Activated CD4-positive, alpha-beta memory T cell treated with anti-CD3 and anti-CD28 coated beads, Interleukin-2, amount 10 ng/mL, durations not matched to agents 7 days and 5 days (primary cell): ENCODE results near the gene XPNPEP1. TPM values are rescaled to one million over a fixed set of nuclear protein-coding genes. Genes with fewer than 3 reads are reported as not detected.

Experiments used
- CTCF ChIA-PET: fragments of 350-600 bp; sonication (Branson Sonifier 250); formaldehyde crosslinking; loops from one replicate; lab custom pipeline; 2021; ENCODE audit warnings: antibody characterized with exemption, inconsistent platforms; lab: Charles Lee
- POLR2A ChIA-PET: fragments of 350-600 bp; sonication (Branson Sonifier 250); formaldehyde crosslinking; loops from one replicate; lab custom pipeline; 2021; ENCODE audit warnings: antibody characterized with exemption; lab: Charles Lee
- DNase-seq: peaks from one replicate; pipeline ENCODE4 v3.0.0-alpha.2; 2020
- H3K27ac Mint-ChIP-seq: one replicate; pipeline ENCODE4 v1.8.0; 2021; ENCODE audit warnings: mild to moderate bottlenecking, mixed read lengths
- H3K27me3 Mint-ChIP-seq: one replicate; pipeline ENCODE4 v1.8.0; 2021; ENCODE audit warnings: mixed read lengths
- H3K36me3 Mint-ChIP-seq: one replicate; pipeline ENCODE4 v1.8.0; 2021; ENCODE audit warnings: low read depth, mixed read lengths
- H3K4me1 Mint-ChIP-seq: one replicate; pipeline ENCODE4 v1.8.0; 2021; ENCODE audit warnings: mixed read lengths
- H3K4me3 Mint-ChIP-seq: one replicate; pipeline ENCODE4 v1.8.0; 2021; ENCODE audit warnings: mild to moderate bottlenecking, mixed read lengths
- H3K9me3 Mint-ChIP-seq: one replicate; pipeline ENCODE4 v1.8.0; 2021; ENCODE audit warnings: mixed read lengths
- total RNA-seq, 2 experiments: library from RNA; stranded (reverse); gene quantifications; one replicate each; pipeline ENCODE4 v1.2.3, GENCODE V29; 2021

XPNPEP1 gene
- total RNA-seq, 2 experiments from 2014 or later = 78.7 to 90.3 TPM

DNA sequence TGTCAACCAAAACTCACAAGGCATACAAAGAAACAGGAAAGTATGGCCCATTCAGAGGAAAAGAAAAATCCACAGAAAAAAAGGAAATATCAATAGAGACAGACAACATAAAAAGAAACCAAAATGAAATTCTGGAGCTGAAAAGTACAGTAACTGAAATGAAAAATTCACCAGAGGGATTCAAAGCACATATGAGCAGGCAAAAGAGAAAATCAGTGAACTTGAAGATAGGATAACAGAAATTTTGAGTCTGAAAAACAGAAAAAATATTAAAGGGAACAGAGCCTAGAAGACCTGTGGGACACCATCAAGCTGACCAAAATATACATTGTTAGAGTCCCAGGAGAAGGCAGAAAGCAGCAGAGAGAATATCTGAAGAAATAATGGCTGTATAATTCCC is 60.6 kb downstream of the XPNPEP1 start:
- no peak for DNase-seq
- H3K4me1 Mint-ChIP-seq = peaks cover 11% of the 10 kb centered on the region
- POLR2A ChIA-PET = no interaction called here
- peaks cover 2% of the 10 kb centered on the region for H3K9me3 Mint-ChIP-seq
- no peaks in the 10 kb centered on the region for H3K27me3 Mint-ChIP-seq
- H3K27ac Mint-ChIP-seq = no peak overlapping the region
- no peak overlapping the region for H3K4me3 Mint-ChIP-seq
- CTCF ChIA-PET = interaction anchor here (0.9 kb wide), 1 partner anchor 11 kb away, joined by 4 read pairs; no protein-coding TSS in a partner anchor
- H3K36me3 Mint-ChIP-seq = peaks cover 62% of the 10 kb centered on the region

DNA sequence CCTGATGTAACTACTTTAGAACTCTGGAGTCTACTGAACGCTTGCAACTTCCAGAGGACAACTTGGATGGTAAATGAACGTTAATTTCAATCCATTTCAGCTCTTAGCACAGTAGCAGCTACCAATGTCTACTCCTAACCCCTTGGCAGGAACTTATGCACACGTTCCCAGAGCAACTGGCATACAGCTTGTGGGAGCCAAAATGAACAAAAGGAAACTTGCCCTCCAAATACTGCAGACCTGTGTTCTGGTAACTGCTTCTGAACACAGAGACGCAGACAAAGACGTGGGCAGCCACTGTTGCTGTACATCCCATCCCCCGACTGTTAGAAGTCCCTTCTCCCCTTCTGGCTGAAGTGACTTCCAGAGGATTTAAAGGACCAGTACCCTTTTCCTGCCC is 61.3 kb downstream of the XPNPEP1 start:
- Mint-ChIP-seq H3K4me3 (no peak overlapping the region), H3K27me3 (no peaks in the 10 kb centered on the region), H3K27ac (no peak overlapping the region), H3K36me3 (peaks cover 55% of the 10 kb centered on the region), H3K4me1 (peaks cover 11% of the 10 kb centered on the region), H3K9me3 (peaks cover 2% of the 10 kb centered on the region)
- no peak for DNase-seq
- CTCF ChIA-PET = interaction anchor here (0.9 kb wide), 1 partner anchor 10 kb away, joined by 4 read pairs; no protein-coding TSS in a partner anchor
- POLR2A ChIA-PET = no interaction called here

DNA sequence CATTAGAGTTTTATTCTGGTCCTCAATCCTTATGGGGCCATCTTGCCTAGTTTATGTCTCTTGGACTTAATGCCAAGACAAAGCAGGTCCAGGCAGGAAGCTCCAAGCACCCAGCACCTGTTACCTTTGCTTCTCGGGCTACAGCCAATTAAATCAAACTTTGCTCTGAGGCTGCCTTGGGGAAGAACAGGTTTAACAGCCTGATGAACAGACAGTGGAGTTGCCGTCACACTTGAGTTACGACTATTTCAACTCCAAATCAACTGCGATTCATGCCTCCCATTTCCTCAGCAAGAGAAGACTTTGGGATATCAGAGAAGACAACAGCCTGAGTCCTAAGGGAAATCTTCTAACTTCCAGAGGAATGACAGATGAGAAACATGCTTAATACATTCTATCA is 62.2 kb downstream of the XPNPEP1 start:
- Mint-ChIP-seq H3K9me3 (peaks cover 2% of the 10 kb centered on the region), H3K36me3 (peaks cover 47% of the 10 kb centered on the region), H3K4me3 (no peak overlapping the region), H3K4me1 (peaks cover 11% of the 10 kb centered on the region), H3K27me3 (no peaks in the 10 kb centered on the region), H3K27ac (no peak overlapping the region)
- ChIA-PET POLR2A (no interaction called here), CTCF (no interaction called here)
- DNase-seq = no peak

DNA sequence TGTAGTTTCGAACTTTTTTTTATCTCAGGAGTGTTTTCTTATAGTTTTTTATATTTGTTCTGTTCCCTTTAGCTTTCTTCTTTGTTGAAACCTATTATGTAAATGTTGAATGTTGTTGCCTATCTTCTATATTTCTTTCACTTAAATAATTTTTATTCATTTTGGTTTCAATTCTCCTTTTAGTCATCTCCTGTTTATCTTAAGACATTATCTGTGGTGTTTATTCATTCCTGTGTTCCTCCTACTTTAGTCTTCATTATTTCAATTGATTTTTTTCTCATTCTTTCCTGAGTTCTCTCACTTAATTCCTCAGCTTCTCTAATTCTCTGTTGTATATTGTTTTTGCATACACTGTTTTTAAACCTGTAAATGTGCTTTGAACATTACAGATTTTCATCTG is 64.1 kb downstream of the XPNPEP1 start:
- Mint-ChIP-seq H3K36me3 (peaks cover 30% of the 10 kb centered on the region), H3K4me1 (peaks cover 11% of the 10 kb centered on the region), H3K9me3 (peaks cover 2% of the 10 kb centered on the region), H3K4me3 (no peak overlapping the region), H3K27ac (no peak overlapping the region), H3K27me3 (no peaks in the 10 kb centered on the region)
- DNase-seq = no peak
- POLR2A ChIA-PET = no interaction called here
- CTCF ChIA-PET = no interaction called here

DNA sequence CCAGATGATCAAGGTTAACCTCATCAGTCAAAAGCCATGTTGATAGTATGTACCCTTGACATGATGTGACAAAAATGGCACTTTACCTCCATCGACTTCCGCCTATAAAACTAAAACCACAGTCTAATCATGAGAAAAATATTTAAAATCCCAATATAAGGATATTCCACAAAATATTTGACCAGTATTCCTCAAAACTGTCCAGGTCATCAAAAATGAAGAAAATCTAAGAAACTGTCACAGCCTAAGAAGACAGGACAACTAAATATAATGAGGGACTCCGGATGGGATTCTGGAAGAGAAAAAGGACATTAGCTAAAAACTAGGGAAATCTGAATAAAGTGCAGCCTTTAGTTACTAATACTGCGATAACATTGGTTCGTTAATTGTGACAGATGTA is 67.6 kb downstream of the XPNPEP1 start:
- Mint-ChIP-seq H3K27ac (no peak overlapping the region), H3K4me3 (no peak overlapping the region), H3K27me3 (no peaks in the 10 kb centered on the region), H3K4me1 (peaks cover 21% of the 10 kb centered on the region), H3K36me3 (peaks cover 12% of the 10 kb centered on the region), H3K9me3 (no peaks in the 10 kb centered on the region)
- DNase-seq = no peak
- CTCF ChIA-PET = no interaction called here
- POLR2A ChIA-PET = no interaction called here

DNA sequence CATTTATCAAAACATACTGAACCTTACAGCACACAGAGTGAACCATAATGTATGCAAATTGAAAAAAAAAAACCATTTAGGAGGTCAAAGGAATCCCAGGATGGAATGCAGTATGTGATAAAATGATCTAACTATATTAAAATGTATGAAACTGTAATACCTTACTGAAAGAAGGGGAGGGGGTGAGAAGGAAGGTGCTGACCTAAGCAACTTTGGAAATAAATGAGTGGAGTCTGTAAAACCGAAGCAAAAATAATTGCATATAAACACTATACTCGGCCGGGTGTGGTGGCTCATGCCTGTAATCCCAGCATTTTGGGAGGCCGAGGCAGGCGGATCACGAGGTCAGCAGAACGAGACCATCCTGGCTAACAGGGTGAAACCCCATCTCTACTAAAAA is 69.4 kb downstream of the XPNPEP1 start:
- ChIA-PET POLR2A (no interaction called here), CTCF (interaction anchor here (0.7 to 1.0 kb wide), 2 partner anchors 17 to 1605 kb away, joined by 3 read pairs; no protein-coding TSS in a partner anchor)
- Mint-ChIP-seq H3K9me3 (no peaks in the 10 kb centered on the region), H3K4me3 (no peak overlapping the region), H3K36me3 (no peaks in the 10 kb centered on the region), H3K27me3 (peaks cover 2% of the 10 kb centered on the region), H3K27ac (no peak overlapping the region), H3K4me1 (peaks cover 9% of the 10 kb centered on the region)
- no peak for DNase-seq

DNA sequence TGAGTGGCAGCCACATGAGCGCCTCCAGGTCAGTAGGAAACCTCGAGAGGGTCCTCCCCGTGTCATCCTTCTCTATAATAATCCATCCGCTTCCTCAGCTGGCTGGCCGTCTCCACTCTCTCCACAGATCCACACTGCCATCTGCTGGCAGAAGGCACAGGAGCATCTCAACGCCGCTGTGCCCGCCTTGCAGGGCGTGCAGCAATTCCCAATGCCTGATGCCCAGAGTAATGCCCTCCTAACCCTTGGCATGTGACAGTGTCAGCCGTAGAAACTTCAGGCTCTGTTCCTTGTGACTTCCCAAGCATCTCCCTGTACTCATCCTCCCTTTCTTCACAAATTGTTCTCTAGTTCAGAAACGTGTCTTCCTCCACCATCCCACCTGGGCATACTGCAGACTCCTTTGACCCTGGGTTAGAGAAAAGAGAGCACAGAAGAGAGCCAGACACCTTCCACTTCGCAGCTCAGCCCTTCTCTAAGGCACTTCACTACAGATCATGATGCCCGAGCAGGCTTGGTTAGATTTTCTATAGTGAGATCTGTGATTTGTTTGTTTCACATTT is 70.8 kb downstream of the XPNPEP1 start:
- Mint-ChIP-seq H3K9me3 (no peaks in the 10 kb centered on the region), H3K4me1 (peaks cover 9% of the 10 kb centered on the region), H3K36me3 (no peaks in the 10 kb centered on the region), H3K27me3 (peaks cover 2% of the 10 kb centered on the region), H3K27ac (no peak overlapping the region), H3K4me3 (no peak overlapping the region)
- CTCF ChIA-PET = interaction anchor here (0.7 to 2.2 kb wide), 8 partner anchors 10 to 460 kb away, joined by 3 to 7 read pairs (median 4); no protein-coding TSS in a partner anchor
- POLR2A ChIA-PET = no interaction called here
- peak; percentile 75 for DNase-seq

DNA sequence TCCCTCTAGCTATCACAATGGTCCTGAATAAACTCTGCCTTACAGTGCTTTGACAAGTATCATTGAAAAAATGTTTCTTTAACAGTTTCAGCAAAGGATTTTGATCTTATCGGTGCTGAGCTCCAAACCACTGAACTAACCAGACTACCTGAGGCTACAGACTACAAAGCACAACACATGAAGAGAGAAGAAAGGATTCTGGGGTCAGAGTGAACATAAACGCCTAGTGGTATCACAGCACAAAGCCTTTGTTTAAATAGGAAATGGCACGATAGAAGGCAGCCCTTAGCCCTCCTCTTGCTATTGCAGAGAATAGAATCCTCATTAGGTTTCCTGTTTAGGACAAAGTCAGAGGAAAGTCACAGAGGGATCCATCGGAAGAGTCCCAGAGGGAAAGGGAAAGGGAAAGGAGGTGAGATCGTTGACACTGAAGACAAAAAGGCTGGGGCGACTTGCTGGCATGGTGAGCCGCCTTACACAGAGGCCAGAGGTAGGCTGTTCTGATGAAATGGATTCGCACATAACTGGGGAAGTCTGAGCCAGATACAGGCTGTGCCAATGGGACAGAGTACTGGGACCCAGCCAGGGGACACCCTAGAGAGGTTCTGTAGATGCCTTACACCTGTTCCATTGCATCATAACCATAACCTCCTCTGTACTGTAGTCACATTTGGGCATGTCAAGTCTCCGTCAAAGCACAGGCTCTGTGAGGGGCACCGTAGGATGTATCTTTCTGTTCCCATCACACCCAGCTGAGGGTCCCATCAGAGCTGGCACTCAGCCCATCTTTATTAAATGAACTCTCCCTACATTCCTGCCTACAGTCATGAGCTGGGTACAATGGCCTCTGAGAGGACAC is 71.5 kb downstream of the XPNPEP1 start:
- Mint-ChIP-seq H3K36me3 (no peaks in the 10 kb centered on the region), H3K27ac (no peak overlapping the region), H3K9me3 (no peaks in the 10 kb centered on the region), H3K4me1 (peaks cover 9% of the 10 kb centered on the region), H3K27me3 (peaks cover 2% of the 10 kb centered on the region), H3K4me3 (no peak overlapping the region)
- POLR2A ChIA-PET = no interaction called here
- DNase-seq = no peak
- CTCF ChIA-PET = interaction anchor here (0.6 to 2.2 kb wide), 8 partner anchors 11 to 459 kb away, joined by 3 to 7 read pairs (median 4); no protein-coding TSS in a partner anchor

DNA sequence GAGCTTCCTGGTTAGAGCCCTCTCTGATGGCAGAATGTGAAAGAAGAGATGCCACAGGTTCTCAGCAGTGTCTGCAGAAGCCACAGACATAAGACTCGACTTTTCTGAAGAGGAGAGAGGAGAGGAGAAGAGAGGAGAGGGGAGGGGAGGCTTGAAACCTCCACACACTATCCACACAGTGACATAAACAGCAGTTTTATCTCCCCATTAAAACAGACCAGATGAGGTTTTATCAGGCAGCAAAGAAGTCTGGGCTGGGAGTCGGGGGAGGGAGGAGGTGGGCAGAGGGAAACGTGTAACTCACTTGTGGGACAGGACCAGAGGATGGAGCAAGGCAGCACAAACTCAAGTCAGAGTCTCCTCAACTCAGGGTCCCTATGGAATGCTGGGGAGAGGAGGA is 76.5 kb downstream of the XPNPEP1 start:
- DNase-seq = no peak
- peaks cover 2% of the 10 kb centered on the region for H3K27me3 Mint-ChIP-seq
- no peak overlapping the region for H3K4me3 Mint-ChIP-seq
- POLR2A ChIA-PET = no interaction called here
- no peak overlapping the region for H3K27ac Mint-ChIP-seq
- CTCF ChIA-PET = no interaction called here
- H3K4me1 Mint-ChIP-seq = peaks cover 2% of the 10 kb centered on the region
- H3K9me3 Mint-ChIP-seq = no peaks in the 10 kb centered on the region
- H3K36me3 Mint-ChIP-seq = no peaks in the 10 kb centered on the region

DNA sequence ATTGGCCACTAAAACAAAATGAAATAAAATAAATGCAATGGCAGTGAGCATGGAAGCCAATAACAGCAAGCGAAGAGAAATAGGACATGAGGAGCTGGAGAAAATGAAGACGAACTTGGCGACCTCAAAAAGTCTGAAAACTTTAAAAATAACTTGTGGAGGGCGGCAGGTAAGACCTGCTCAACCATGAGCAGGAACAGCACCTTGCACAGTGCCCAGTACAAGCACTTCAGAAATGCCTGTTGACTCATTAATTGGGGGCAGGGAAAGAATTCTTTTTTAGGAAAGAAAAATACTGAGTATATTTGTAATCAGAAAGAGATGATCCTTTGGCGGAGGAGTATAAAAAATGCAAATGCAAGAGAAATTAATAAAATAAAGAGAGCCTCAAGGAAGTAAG is 78.0 kb downstream of the XPNPEP1 start:
- Mint-ChIP-seq H3K27ac (no peak overlapping the region), H3K4me3 (no peak overlapping the region), H3K4me1 (no peaks in the 10 kb centered on the region), H3K36me3 (no peaks in the 10 kb centered on the region), H3K27me3 (peaks cover 2% of the 10 kb centered on the region), H3K9me3 (no peaks in the 10 kb centered on the region)
- POLR2A ChIA-PET = no interaction called here
- CTCF ChIA-PET = interaction anchor here (1.7 kb wide), 1 partner anchor 12 kb away, joined by 4 read pairs; no protein-coding TSS in a partner anchor
- DNase-seq = no peak

DNA sequence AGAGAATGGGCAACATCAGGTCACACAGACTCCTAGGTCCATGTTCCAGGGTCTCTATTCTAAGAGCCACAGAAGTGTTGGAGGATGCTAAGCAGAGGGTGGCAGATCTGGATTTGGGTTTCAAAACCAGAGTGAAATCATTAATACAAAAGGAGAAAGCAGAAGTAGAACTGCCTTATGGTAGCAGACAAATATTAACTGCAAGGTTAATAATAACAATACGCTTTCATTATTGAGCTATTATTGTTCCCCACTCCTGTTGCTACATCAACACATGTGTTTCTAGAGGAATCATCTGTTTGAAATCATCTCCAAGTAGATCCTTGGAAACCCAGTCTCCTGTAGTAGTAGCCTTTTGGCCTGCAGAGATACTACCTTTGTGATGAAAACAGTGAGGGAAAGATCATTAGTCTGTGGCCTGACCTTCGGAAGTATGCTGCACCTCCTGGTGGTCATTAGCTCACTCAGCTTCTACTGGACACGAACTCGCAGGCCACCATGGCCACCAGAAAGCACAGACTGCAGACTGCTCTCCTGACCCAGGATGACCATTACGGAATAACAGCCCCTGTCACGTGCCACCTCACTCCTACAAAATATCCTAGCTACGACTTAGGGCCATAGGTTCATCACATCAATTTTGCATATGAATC is 84.6 kb downstream of the XPNPEP1 start:
- Mint-ChIP-seq H3K9me3 (no peaks in the 10 kb centered on the region), H3K36me3 (no peaks in the 10 kb centered on the region), H3K4me3 (no peak overlapping the region), H3K27ac (no peak overlapping the region), H3K27me3 (peaks cover 4% of the 10 kb centered on the region), H3K4me1 (no peaks in the 10 kb centered on the region)
- CTCF ChIA-PET = interaction anchor here (1.0 kb wide), 1 partner anchor 14 kb away, joined by 4 read pairs; no protein-coding TSS in a partner anchor
- POLR2A ChIA-PET = no interaction called here
- no peak for DNase-seq

DNA sequence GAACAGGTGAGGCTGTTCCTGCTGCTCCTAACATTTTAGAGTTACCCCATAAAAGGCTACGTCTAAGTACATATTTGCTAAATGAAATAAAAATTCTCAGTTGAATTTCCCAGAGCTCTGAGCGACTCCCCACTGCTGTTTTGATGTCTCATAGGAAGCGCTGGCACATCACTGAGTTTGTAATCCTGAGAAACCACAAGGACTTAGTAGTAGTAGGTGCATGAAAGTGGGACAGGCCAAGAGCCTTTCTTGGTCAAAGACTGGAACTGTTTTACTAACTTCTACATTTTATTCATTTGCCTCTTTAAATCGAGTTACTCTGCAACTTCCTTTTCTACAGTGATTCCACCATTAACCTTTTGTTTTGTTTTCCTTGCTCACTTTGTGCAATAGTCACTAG is 85.9 kb downstream of the XPNPEP1 start:
- H3K36me3 Mint-ChIP-seq = no peaks in the 10 kb centered on the region
- no peaks in the 10 kb centered on the region for H3K4me1 Mint-ChIP-seq
- CTCF ChIA-PET = no interaction called here
- POLR2A ChIA-PET = no interaction called here
- no peak overlapping the region for H3K4me3 Mint-ChIP-seq
- H3K9me3 Mint-ChIP-seq = peaks cover 2% of the 10 kb centered on the region
- no peak for DNase-seq
- H3K27me3 Mint-ChIP-seq = peaks cover 6% of the 10 kb centered on the region
- no peak overlapping the region for H3K27ac Mint-ChIP-seq

DNA sequence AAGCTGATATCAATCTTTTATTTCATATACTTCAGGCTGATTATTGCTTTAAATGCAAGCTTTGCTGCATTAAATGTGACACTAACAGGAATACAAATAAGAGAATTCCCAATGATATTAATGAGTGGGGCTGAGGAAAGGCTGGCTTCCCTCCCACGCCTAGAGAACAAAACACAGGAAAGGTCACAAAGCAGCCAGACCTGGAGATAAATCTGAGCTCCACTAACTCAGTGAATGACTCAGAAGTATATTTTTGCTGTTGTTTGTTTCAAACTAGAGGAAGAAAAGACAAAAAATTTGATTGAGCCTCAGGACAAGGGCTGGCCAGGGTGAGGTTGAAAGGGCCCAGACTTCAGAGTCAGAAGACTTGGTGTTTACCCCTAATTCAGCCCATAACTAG is 88.1 kb downstream of the XPNPEP1 start:
- Mint-ChIP-seq H3K4me3 (no peak overlapping the region), H3K27me3 (peaks cover 6% of the 10 kb centered on the region), H3K36me3 (no peaks in the 10 kb centered on the region), H3K9me3 (peaks cover 3% of the 10 kb centered on the region), H3K4me1 (no peaks in the 10 kb centered on the region), H3K27ac (no peak overlapping the region)
- ChIA-PET POLR2A (no interaction called here), CTCF (interaction anchor here (1.2 kb wide), 1 partner anchor 17 kb away, joined by 3 read pairs; no protein-coding TSS in a partner anchor)
- DNase-seq = no peak
